GM21526 (cell line): Measurements from ENCODE around the gene SYT15.
"Not testable (repeated sequence)": the region's sequence is repeated elsewhere in the genome, so short reads cannot be mapped to it uniquely, and the experiment has no call there.

Experiments used
- ATAC-seq: cut with Tn5 transposase; IDR thresholded peaks from one replicate; pipeline ENCODE4 v1.9.1; 2021; ENCODE audit warnings: moderate library complexity; ENCODE audit not compliant: unreplicated experiment, low FRiP score

Gene SYT15

GRCh38 chr10:46585246-46585645, 6.3 kb downstream of the SYT15 start:
- not testable (repeated sequence) for ATAC-seq

GRCh38 chr10:46587546-46587945, 8.6 kb downstream of the SYT15 start:
- ATAC-seq: not testable (repeated sequence)

- not testable (repeated sequence) for ATAC-seq
Measured at GRCh38 chr10:46588221-46588620, 9.3 kb downstream of the SYT15 start.

- not testable (repeated sequence) for ATAC-seq
Measured at GRCh38 chr10:46589589-46589988, 10.7 kb downstream of the SYT15 start.

- not testable (repeated sequence) for ATAC-seq
Measured at GRCh38 chr10:46591053-46591452, 12.1 kb downstream of the SYT15 start.

GRCh38 chr10:46593307-46593706, 14.4 kb downstream of the SYT15 start:
- not testable (repeated sequence) for ATAC-seq

- not testable (repeated sequence) for ATAC-seq
Measured at GRCh38 chr10:46594453-46595063, 15.6 kb downstream of the SYT15 start.

GRCh38 chr10:46596570-46596969, 17.6 kb downstream of the SYT15 start:
- not testable (repeated sequence) for ATAC-seq

- peak; percentile 83 for ATAC-seq
Measured at GRCh38 chr10:46597616-46598246, 18.8 kb downstream of the SYT15 start.

- peak; percentile 69 for ATAC-seq
Measured at GRCh38 chr10:46600516-46600915, 21.6 kb downstream of the SYT15 start.

GRCh38 chr10:46615540-46615939, 36.6 kb downstream of the SYT15 start:
- not testable (repeated sequence) for ATAC-seq

- ATAC-seq: not testable (repeated sequence)
Measured at GRCh38 chr10:46616227-46616626, 37.3 kb downstream of the SYT15 start.

GRCh38 chr10:46617134-46617533, 38.2 kb downstream of the SYT15 start:
- ATAC-seq: not testable (repeated sequence)

GRCh38 chr10:46617913-46618312, 39.0 kb downstream of the SYT15 start:
- ATAC-seq: not testable (repeated sequence)

- ATAC-seq: not testable (repeated sequence)
Measured at GRCh38 chr10:46623899-46624654, 45.1 kb downstream of the SYT15 start.

- not testable (repeated sequence) for ATAC-seq
Measured at GRCh38 chr10:46629805-46630204, 50.9 kb downstream of the SYT15 start.

GRCh38 chr10:46630816-46631215, 51.9 kb downstream of the SYT15 start:
- not testable (repeated sequence) for ATAC-seq

- not testable (repeated sequence) for ATAC-seq
Measured at GRCh38 chr10:46631683-46632082, 52.8 kb downstream of the SYT15 start.

GRCh38 chr10:46634698-46635097, 55.8 kb downstream of the SYT15 start:
- ATAC-seq: not testable (repeated sequence)

GRCh38 chr10:46635364-46635959, 56.5 kb downstream of the SYT15 start:
- ATAC-seq: peak; percentile 83

GRCh38 chr10:46640005-46640404, 61.1 kb downstream of the SYT15 start:
- ATAC-seq: not testable (repeated sequence)
